ENCODE measurements around the gene SNTG2. TPM values are rescaled to one million over a fixed set of nuclear protein-coding genes. Genes with fewer than 3 reads are reported as not detected.

Gene SNTG2
- total and polyA plus RNA-seq, 2 experiments from 2014 or later = 0.66 to 1.0 TPM

DNA sequence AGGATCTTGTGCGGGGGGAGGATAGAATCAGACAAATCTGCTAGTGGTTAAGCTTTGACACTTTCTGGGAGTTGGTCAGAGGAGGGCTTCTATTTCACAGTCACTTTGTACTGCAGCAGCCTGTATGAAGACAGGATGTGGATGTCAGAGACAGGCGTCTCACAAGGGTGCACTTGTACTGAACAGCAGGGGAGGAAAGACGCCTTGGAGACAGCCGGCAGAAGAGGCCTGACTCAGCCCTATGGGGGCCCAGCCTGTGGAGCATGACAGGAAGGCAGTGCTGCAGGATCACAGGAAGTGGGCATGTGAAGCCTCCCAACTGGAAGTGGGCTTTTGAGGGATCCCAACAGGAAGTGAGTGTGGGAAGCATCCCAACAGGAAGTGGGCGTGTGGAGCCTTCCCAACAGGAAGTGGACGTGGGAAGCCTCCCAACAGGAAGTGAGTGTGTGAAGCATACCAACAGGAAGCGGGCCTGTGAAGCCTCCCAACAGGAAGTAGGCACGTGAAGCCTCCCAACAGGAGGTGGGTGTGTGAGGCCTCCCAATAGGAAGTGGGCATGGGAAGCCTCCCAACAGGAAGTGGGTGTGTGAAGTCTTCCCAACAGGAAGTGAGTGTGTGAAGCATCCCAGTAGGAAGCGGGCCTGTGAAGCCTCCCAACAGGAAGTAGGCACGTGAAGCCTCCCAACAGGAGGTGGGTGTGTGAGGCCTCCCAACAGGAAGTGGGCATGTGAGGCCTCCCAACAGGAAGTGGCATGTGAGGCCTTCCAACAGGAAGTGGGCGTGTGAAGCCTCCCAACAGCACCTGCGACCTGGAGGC lies 212.3 kb downstream of the SNTG2 start:
- H3K9me3 ChIP-seq (ENCODE audit: low read depth) = no peaks in the 10 kb centered on the region
- DNase-seq (ENCODE audit: low read depth in 1 of 2, low spot score in 1 of 2) = no peak
- no peaks in the 10 kb centered on the region for H3K36me3 ChIP-seq
- H3K4me1 ChIP-seq (ENCODE audit: low read depth) = no peaks in the 10 kb centered on the region
- H3K4me3 ChIP-seq = no peak overlapping the region
- TF ChIP-seq, protein P1, sequence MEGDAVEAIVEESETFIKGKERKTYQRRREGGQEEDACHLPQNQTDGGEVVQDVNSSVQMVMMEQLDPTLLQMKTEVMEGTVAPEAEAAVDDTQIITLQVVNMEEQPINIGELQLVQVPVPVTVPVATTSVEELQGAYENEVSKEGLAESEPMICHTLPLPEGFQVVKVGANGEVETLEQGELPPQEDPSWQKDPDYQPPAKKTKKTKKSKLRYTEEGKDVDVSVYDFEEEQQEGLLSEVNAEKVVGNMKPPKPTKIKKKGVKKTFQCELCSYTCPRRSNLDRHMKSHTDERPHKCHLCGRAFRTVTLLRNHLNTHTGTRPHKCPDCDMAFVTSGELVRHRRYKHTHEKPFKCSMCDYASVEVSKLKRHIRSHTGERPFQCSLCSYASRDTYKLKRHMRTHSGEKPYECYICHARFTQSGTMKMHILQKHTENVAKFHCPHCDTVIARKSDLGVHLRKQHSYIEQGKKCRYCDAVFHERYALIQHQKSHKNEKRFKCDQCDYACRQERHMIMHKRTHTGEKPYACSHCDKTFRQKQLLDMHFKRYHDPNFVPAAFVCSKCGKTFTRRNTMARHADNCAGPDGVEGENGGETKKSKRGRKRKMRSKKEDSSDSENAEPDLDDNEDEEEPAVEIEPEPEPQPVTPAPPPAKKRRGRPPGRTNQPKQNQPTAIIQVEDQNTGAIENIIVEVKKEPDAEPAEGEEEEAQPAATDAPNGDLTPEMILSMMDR (IDR thresholded peaks at IDR 0.05; ENCODE audit: low read depth, low read length) = no peak
- no peak overlapping the region for H3K27ac ChIP-seq
- H3K27me3 ChIP-seq = no peaks in the 10 kb centered on the region

GRCh38 chr2:1166976-1167375 lies 216.3 kb downstream of the SNTG2 start:
- TF ChIP-seq, protein P1 (IDR thresholded peaks at IDR 0.05; ENCODE audit: low read depth, low read length) = no peak
- DNase-seq (ENCODE audit: low read depth in 1 of 2, low spot score in 1 of 2) = no peak
- H3K27ac ChIP-seq = no peak overlapping the region
- no peaks in the 10 kb centered on the region for H3K27me3 ChIP-seq
- no peaks in the 10 kb centered on the region for H3K4me1 ChIP-seq (ENCODE audit: low read depth)
- H3K4me3 ChIP-seq = no peak overlapping the region
- H3K9me3 ChIP-seq (ENCODE audit: low read depth) = no peaks in the 10 kb centered on the region
- H3K36me3 ChIP-seq = no peaks in the 10 kb centered on the region

DNA sequence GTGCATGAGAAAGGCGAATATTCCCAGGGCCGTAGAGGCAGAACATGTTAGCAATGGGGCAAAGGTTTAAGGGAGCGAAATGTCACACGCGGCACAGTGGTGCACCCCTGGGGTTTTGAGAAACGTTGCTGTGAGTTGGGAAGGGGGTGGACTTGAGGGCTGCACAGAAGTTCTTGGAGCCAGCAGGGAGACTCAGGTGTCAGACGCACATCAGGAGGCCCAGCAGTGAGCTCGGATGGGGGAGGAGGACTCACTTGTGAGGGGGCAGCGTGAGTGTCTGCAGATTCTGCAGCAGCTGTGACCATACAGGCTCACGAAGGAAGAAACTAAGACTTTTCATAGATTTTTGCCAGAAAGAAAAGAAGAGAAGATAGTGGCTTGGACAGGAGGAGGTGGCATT lies 218.2 kb downstream of the SNTG2 start:
- Histone ChIP-seq H3K36me3 (no peaks in the 10 kb centered on the region), H3K4me3 (no peak overlapping the region), H3K4me1 (ENCODE audit: low read depth) (no peaks in the 10 kb centered on the region), H3K27me3 (no peaks in the 10 kb centered on the region), H3K27ac (no peak overlapping the region), H3K9me3 (ENCODE audit: low read depth) (no peaks in the 10 kb centered on the region)
- no peak for DNase-seq (ENCODE audit: low read depth in 1 of 2, low spot score in 1 of 2)
- TF ChIP-seq, protein P1 (IDR thresholded peaks at IDR 0.05; ENCODE audit: low read depth, low read length) = no peak

- H3K27ac ChIP-seq = no peak overlapping the region
- H3K9me3 ChIP-seq (ENCODE audit: low read depth) = no peaks in the 10 kb centered on the region
- H3K36me3 ChIP-seq = no peaks in the 10 kb centered on the region
- DNase-seq (ENCODE audit: low read depth in 1 of 2, low spot score in 1 of 2) = peak in 1 of 2 donors; percentile 1
- H3K4me1 ChIP-seq (ENCODE audit: low read depth) = no peaks in the 10 kb centered on the region
- no peak overlapping the region for H3K4me3 ChIP-seq
- no peaks in the 10 kb centered on the region for H3K27me3 ChIP-seq
- TF ChIP-seq, protein P1 (IDR thresholded peaks at IDR 0.05; ENCODE audit: low read depth, low read length) = no peak
Observed at GRCh38 chr2:1169291-1169949, 218.8 kb downstream of the SNTG2 start.

DNA sequence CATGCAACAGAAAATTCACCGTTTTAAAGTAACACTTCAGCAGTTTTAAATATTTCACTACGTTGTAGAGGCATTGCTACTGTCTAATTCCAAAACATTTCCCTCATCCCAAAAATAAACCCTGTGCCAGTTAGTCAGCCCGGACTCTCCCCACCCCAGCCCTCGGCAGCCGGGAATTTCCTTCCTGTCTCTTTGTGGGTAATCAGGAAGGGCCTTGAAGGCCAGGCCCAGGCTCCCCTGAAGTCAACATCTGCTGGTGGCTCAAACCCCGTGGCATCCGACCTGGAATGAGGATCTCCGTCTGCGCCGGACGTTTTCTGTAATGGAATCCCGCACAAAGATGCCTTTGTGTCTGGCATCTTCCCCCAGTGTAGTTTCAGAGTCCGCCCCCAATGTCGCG lies 219.6 kb downstream of the SNTG2 start:
- Histone ChIP-seq H3K4me1 (ENCODE audit: low read depth) (no peaks in the 10 kb centered on the region), H3K27ac (no peak overlapping the region), H3K27me3 (no peaks in the 10 kb centered on the region), H3K36me3 (no peaks in the 10 kb centered on the region), H3K4me3 (no peak overlapping the region), H3K9me3 (ENCODE audit: low read depth) (no peaks in the 10 kb centered on the region)
- TF ChIP-seq, protein P1 (IDR thresholded peaks at IDR 0.05; ENCODE audit: low read depth, low read length) = no peak
- no peak for DNase-seq (ENCODE audit: low read depth in 1 of 2, low spot score in 1 of 2)

Data from cardiac muscle cell (in vitro differentiated cells and primary cell).